T-helper 1 cell treated with Interleukin-12 subunit alpha and Interleukin-12 subunit beta and Interleukin-4 antibody, amounts not matched to agents 30 μg/mL and 1 μg/mL, for 36 hours (primary cell): ENCODE data around the gene KCNJ9.
"Not testable (repeated sequence)": the region's sequence is repeated elsewhere in the genome, so short reads cannot be mapped to it uniquely, and the experiment has no call there.

Source experiments
- H3K27ac Mint-ChIP-seq: one replicate; pipeline ENCODE4 v1.8.0; 2021; ENCODE audit warnings: mild to moderate bottlenecking, mixed read lengths
- H3K27me3 Mint-ChIP-seq: one replicate; pipeline ENCODE4 v1.8.0; 2021; ENCODE audit warnings: low read depth, mixed read lengths
- H3K36me3 Mint-ChIP-seq: one replicate; pipeline ENCODE4 v1.8.0; 2021; ENCODE audit warnings: low read depth, mixed read lengths
- H3K4me1 Mint-ChIP-seq: one replicate; pipeline ENCODE4 v1.8.0; 2021; ENCODE audit warnings: low read depth, mixed read lengths
- H3K4me3 Mint-ChIP-seq: one replicate; pipeline ENCODE4 v1.8.0; 2021; ENCODE audit warnings: mild to moderate bottlenecking, moderate library complexity, mixed read lengths
- H3K9me3 Mint-ChIP-seq: one replicate; pipeline ENCODE4 v1.8.0; 2021; ENCODE audit warnings: mixed read lengths

The KCNJ9 gene

DNA sequence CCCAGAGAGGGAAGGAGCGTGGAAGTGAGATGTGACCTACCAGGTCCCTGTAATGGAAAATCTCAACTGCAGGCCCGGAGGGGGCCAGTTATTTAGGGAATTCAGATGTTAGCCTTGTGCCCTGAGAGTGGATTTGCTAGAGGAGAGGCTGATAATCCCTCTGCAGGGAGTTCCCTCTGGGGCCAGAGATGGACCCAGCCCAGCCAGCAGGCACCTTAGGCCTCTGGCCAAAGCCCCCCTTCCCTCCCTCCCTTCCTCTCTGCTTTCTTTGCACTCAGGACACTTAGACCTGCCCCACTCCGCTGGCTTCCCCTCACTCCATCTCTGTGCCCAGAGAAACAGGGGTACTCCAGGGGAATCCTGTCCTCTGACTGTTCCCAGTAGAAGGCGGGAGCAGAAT lies 32.7 kb downstream of the KCNJ9 start:
- Mint-ChIP-seq H3K36me3 (no peaks in the 10 kb centered on the region), H3K9me3 (no peaks in the 10 kb centered on the region), H3K4me1 (no peaks in the 10 kb centered on the region), H3K27ac (no peak overlapping the region), H3K4me3 (no peak overlapping the region), H3K27me3 (peaks cover 28% of the 10 kb centered on the region)

DNA sequence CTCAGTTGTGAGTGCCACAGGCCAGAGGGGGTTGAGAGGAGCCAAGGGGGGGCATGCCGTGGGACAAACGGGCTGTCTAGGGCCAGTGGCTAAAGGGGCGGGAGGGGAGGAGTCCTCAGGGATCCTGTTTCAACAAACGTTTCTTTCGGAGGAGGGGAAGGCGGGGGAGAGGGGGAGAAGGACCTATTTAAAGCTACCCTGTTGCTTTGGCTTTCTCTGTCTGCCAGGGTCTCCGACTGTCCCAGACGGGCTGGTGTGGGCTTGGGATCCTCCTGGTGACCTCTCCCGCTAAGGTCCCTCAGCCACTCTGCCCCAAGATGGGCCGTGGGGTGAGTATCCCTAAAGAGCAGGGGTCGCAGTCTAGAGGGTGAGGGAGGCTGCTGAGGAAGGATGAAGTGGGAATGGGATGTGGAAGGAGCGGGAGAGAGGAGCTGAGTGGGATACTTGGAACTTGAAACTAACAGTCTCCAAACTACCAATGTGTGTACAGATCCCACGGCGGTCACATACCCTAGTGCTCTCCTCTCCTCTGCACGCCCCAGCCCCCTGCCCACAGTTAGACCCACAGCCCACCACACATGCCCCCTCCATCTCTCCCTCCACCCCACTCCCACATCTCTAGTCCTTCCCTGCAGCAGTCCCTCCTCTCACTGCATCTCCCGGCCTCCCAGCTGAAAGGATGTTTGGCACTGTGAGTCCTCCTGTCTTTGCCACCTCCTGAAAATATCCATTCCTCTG lies 34.4 kb downstream of the KCNJ9 start, which contains the start of gene ATP1A2:
ATP1A2 (plus strand) TSS at position 215 of the 738 bp plus-strand sequence; CDS start at position 318, 103 bp downstream.
- H3K4me3 Mint-ChIP-seq, result no peak within 1 kb of the TSS
- H3K27ac Mint-ChIP-seq, result no peak within 1 kb of the TSS
- H3K27me3 Mint-ChIP-seq, result peaks cover 32% of the 10 kb centered on the region
- H3K9me3 Mint-ChIP-seq, result no peaks in the 10 kb centered on the region
- H3K36me3 Mint-ChIP-seq, result no peaks in the 10 kb centered on the region
- no peaks in the 10 kb centered on the region for H3K4me1 Mint-ChIP-seq

DNA sequence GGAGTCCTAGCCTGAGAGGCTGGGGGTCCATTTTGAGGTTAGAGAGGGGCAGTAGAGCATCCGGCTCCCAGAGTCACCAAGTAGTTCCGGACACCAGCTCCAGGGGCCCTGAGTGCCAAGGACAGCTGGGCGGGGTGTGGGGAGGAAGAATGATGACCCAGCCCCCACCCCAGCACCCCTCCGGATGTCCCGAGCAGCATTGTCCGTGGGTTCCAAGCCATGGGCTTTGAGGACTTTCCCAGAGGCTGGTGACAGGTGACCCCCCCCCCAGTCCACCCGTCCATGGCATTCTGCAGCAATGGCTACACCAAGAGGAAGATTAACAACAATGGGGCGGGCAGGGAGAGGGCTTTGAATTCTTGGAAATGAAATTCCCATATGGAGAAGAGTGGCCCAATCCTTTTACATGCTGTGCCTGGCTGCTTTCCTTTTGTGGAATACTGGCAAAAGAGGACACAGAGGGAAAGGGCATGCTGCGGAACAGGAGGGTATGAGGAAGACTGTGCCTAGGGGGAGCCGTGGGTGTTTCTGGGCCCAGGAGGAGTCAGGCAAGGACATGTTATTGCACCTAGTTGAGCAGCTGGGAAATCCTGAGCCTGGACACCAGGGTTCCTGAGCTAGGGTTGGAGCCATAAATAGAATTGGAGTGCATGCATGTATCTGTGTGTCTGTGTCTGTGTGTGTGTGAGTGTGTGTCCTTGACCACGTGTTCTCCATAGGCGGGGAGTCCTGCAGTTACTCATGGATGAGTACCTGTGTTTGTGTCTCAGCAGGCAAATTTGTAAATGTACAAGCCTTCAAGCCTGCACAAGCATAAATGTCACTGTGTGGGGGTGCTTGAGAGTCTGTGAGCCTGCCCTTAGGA lies 35.2 kb downstream of the KCNJ9 start:
- no peaks in the 10 kb centered on the region for H3K4me1 Mint-ChIP-seq
- H3K27ac Mint-ChIP-seq, result no peak overlapping the region

DNA sequence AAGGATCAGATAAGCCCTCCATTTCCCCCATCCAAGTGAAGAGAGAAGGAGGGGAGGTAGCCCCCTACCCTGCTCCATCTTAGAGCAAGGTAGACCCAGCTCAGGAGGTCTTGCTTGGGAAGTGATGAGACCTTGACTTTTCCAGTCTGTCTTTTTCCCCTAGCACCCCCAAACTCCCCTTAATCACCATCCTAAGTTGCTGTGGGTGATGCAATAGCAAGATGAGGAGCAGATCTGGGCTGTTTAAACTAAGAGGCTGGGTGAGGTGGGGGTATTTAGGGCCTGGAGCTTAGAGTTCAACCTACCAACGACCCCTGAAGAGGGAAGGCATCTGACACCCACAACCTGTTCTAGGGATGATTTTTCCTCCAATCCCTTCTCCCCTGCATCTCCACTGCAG lies 36.0 kb downstream of the KCNJ9 start:
- H3K4me3 Mint-ChIP-seq, result no peak overlapping the region
- H3K4me1 Mint-ChIP-seq, result no peaks in the 10 kb centered on the region
- H3K9me3 Mint-ChIP-seq, result no peaks in the 10 kb centered on the region
- no peaks in the 10 kb centered on the region for H3K36me3 Mint-ChIP-seq
- peaks cover 32% of the 10 kb centered on the region for H3K27me3 Mint-ChIP-seq
- H3K27ac Mint-ChIP-seq, result no peak overlapping the region

More for the DNA sequence above, 35.2 kb downstream of the KCNJ9 start:
- Mint-ChIP-seq H3K27me3 (peaks cover 32% of the 10 kb centered on the region), H3K36me3 (no peaks in the 10 kb centered on the region), H3K9me3 (no peaks in the 10 kb centered on the region), H3K4me3 (no peak overlapping the region)

DNA sequence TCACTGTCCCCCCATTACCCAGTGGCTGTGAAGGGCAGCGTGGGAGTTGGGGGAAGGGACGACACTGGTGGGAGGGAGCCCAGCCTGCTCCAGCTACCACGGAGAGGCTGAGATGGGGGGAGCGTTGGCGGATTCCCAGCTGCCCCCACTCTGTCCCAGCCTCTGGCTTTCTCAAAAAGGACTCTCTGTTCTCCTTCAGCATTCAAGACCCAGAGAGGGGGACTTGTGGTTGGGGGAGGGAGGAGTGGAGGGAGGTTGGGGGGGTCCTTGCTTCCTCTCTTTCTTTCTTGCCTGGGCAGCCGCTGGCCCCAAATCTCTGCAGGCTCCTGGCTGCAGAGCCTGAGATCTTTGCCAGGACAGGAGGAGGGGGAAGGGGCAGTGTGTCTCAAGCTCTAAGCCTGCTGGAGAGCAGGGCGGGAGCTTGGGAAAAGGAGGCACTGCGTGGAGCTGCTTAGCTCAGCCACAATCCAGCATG lies 36.4 kb downstream of the KCNJ9 start:
- Mint-ChIP-seq H3K9me3 (no peaks in the 10 kb centered on the region), H3K4me3 (no peak overlapping the region), H3K27ac (no peak overlapping the region), H3K36me3 (no peaks in the 10 kb centered on the region), H3K27me3 (peaks cover 32% of the 10 kb centered on the region), H3K4me1 (no peaks in the 10 kb centered on the region)

DNA sequence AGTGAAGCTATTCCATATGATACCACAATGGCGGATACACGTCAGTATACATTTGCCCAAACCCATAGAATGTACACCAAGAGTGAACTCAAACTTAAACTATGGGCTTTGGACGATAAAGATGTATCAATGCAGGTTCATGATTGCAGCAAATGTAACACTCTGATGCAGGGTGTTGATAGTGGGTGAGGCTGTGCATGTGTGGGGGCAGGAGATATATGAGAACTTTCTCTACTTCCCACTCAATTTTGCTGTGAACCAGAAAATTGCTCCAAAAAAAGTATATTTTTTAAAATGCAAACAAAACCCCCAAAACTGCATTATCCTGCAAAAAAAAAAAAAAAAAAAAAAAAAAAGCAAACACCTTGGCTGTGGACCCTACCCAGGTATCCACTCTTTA lies 37.6 kb downstream of the KCNJ9 start:
- Mint-ChIP-seq H3K36me3 (no peaks in the 10 kb centered on the region), H3K4me1 (no peaks in the 10 kb centered on the region), H3K27me3 (peaks cover 28% of the 10 kb centered on the region), H3K27ac (no peak overlapping the region), H3K9me3 (no peaks in the 10 kb centered on the region), H3K4me3 (no peak overlapping the region)

DNA sequence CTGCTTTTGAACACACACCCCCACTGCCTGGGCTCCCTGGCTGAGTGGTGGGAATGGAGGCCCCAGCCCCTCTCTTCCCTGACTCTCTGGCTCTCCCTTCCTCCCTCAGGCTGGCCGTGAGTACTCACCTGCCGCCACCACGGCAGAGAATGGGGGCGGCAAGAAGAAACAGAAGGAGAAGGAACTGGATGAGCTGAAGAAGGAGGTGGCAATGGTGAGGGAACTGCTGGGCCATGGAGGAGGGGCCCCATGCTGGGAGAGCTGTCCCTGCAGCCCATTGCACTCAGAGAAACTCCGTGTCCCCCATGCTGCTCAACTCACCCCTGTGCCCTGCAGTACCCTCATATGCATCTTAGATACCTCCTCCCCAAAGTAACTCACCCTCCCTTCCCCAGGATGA lies 39.5 kb downstream of the KCNJ9 start:
- Mint-ChIP-seq H3K4me1 (no peaks in the 10 kb centered on the region), H3K9me3 (no peaks in the 10 kb centered on the region), H3K27me3 (peaks cover 27% of the 10 kb centered on the region), H3K4me3 (no peak overlapping the region), H3K36me3 (no peaks in the 10 kb centered on the region), H3K27ac (no peak overlapping the region)

DNA sequence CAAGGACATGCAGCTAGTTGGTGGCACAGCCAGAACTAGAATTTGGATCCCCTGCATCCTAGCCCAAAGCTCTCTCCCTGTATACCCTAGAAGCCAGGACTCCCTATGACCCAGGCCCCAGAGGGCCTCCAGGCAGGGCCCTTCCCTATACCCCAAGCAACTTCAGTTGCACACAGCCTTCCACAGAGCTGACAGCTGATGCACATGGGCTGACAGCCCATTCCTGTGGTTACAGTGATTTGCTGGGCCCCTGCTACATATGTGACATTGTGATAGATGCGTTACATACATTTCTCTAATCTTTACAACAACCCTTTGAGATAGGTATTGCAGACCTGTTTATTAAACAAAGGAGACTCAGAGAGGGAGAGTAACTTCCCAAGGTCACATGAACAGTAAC lies 40.0 kb downstream of the KCNJ9 start:
- no peak overlapping the region for H3K4me3 Mint-ChIP-seq
- no peaks in the 10 kb centered on the region for H3K36me3 Mint-ChIP-seq
- no peaks in the 10 kb centered on the region for H3K4me1 Mint-ChIP-seq
- H3K27ac Mint-ChIP-seq, result no peak overlapping the region
- H3K27me3 Mint-ChIP-seq, result peaks cover 21% of the 10 kb centered on the region
- no peaks in the 10 kb centered on the region for H3K9me3 Mint-ChIP-seq

DNA sequence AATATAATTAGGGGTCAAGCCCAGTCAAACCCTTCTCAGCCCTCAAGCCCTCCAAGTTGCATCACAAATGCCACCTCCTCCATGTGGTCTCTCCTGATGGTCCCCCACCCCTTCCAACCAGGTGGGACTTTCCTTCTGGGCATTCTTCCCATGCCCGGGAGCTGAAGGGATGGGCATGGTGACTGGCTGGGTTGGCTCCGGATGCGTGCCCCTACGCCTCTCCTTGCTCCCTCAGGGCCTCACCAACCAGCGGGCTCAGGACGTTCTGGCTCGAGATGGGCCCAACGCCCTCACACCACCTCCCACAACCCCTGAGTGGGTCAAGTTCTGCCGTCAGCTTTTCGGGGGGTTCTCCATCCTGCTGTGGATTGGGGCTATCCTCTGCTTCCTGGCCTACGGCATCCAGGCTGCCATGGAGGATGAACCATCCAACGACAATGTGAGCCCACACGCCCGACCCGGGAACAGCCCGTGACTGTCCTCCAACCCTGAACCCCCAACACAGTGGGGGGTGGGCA lies 41.7 kb downstream of the KCNJ9 start:
- Mint-ChIP-seq H3K36me3 (no peaks in the 10 kb centered on the region), H3K27me3 (peaks cover 12% of the 10 kb centered on the region), H3K27ac (no peak overlapping the region), H3K4me3 (no peak overlapping the region), H3K9me3 (no peaks in the 10 kb centered on the region), H3K4me1 (no peaks in the 10 kb centered on the region)

DNA sequence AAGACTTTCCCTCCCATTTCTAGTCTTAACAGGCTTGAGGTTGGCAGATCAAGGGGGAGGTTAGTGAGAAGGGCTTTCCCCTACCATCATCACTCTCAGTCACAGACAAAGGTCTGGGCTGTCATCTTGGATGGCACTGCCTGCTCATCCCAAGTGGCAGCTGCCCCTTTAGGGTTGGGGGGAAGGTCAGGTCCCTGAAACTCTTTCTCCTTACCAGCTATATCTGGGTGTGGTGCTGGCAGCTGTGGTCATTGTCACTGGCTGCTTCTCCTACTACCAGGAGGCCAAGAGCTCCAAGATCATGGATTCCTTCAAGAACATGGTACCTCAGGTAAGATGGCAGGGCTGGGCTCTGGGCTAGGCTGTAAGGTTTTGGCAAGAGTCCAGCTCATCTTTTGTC lies 42.4 kb downstream of the KCNJ9 start:
- H3K36me3 Mint-ChIP-seq, result no peaks in the 10 kb centered on the region
- H3K4me3 Mint-ChIP-seq, result no peak overlapping the region
- H3K27me3 Mint-ChIP-seq, result peaks cover 5% of the 10 kb centered on the region

DNA sequence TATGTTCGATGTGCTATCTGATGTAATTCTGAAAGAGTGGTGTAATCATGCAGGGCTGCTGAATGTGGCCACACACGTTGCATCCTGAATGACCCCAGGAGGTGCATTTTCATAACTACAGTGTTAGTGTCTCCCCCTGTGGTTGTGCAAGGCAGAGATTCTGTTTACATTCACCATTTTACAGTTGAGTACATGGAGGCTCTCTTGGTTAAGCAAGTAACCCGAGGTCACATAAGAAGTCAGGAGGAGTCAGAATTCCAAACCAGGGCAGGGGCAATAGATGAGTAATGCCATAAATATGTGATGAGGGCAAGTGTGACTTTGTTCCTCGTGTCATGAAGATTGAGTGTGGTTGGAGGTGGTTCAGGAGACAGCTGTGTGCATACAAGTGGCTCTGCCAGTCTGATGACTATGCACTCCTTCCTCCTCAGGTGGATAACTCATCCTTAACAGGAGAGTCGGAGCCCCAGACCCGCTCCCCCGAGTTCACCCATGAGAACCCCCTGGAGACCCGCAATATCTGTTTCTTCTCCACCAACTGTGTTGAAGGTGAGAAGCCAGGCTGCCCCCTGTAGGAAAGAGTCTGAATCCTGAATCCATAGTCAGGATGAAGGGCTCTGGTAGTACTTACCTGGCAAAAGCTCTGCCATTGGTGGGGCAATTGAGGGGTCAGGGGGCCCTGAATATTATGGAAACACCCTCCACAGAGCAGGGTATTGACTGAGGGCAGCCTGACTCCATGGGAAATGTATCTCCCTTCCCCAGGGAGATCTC lies 43.6 kb downstream of the KCNJ9 start:
- Mint-ChIP-seq H3K9me3 (no peaks in the 10 kb centered on the region), H3K27ac (no peak overlapping the region), H3K4me3 (no peak overlapping the region), H3K36me3 (no peaks in the 10 kb centered on the region), H3K4me1 (no peaks in the 10 kb centered on the region), H3K27me3 (peaks cover 4% of the 10 kb centered on the region)

More for the DNA sequence above, 42.4 kb downstream of the KCNJ9 start:
- no peak overlapping the region for H3K27ac Mint-ChIP-seq
- no peaks in the 10 kb centered on the region for H3K4me1 Mint-ChIP-seq
- no peaks in the 10 kb centered on the region for H3K9me3 Mint-ChIP-seq

DNA sequence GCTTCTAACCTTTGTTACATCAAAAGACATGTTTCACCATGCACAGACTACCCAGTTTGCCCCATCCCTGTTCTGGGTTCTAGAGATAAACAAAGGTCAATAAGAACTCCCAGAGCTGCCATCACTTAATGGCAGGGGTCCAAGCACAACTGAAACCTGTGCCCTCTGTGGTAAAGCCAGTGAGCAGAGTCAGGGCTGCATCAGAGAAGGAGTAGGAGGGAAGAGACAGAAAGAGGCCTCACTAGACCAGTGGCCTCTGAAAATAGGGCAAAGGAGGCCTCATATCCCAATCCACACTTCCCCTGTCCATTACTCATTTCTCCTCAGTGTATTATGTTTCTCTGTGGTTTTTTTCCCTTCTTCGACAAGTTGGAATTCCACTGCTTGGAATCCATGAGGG lies 44.4 kb downstream of the KCNJ9 start:
- H3K4me1 Mint-ChIP-seq, result no peaks in the 10 kb centered on the region
- no peaks in the 10 kb centered on the region for H3K27me3 Mint-ChIP-seq
- H3K27ac Mint-ChIP-seq, result no peak overlapping the region
- H3K36me3 Mint-ChIP-seq, result no peaks in the 10 kb centered on the region
- H3K9me3 Mint-ChIP-seq, result no peaks in the 10 kb centered on the region
- H3K4me3 Mint-ChIP-seq, result no peak overlapping the region

DNA sequence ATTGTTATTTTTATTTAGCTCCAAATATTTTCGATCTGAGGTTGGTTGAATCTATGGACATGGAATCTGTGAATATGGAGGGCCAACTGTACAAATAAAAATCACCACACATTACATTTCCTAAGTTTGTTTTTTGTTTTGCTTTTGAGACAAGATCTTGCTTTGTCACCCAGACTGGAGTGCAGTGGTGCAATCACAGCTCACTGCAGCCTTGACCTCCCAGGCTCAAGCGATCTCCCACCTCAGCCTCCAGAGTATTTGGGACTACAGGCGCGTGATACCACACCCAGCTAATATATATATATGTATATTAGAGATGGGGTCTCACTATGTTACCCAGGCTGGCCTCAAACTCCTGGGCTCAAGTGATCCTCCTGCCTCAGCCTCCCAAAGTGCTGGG lies 45.0 kb downstream of the KCNJ9 start:
- not testable (repeated sequence) for H3K27ac Mint-ChIP-seq, H3K36me3 Mint-ChIP-seq, H3K9me3 Mint-ChIP-seq, H3K27me3 Mint-ChIP-seq, H3K4me1 Mint-ChIP-seq, H3K4me3 Mint-ChIP-seq

DNA sequence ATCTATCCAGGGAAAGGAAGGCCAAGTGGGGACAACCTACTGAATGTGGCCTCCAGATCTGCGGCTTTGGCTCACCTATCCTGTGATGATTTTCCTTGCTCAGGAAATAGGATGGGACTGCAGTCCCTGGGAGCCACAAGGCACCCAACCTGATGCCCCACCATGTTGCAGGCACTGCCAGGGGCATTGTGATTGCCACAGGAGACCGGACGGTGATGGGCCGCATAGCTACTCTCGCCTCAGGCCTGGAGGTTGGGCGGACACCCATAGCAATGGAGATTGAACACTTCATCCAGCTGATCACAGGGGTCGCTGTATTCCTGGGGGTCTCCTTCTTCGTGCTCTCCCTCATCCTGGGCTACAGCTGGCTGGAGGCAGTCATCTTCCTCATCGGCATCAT lies 46.0 kb downstream of the KCNJ9 start:
- H3K4me1 Mint-ChIP-seq, result no peaks in the 10 kb centered on the region
- peaks cover 7% of the 10 kb centered on the region for H3K27me3 Mint-ChIP-seq

More for the DNA sequence above, 46.0 kb downstream of the KCNJ9 start:
- H3K9me3 Mint-ChIP-seq, result no peaks in the 10 kb centered on the region
- H3K27ac Mint-ChIP-seq, result no peak overlapping the region
- H3K36me3 Mint-ChIP-seq, result no peaks in the 10 kb centered on the region
- no peak overlapping the region for H3K4me3 Mint-ChIP-seq
